Mesenteric fat pad (tissue), 1 donor: ENCODE results near the gene ACP7. TPM values are rescaled to one million over a fixed set of nuclear protein-coding genes. Genes with fewer than 3 reads are reported as not detected.
"Not testable (repeated sequence)": the region's sequence is repeated elsewhere in the genome, so short reads cannot be mapped to it uniquely, and the experiment has no call there.

Experiments
- DNase-seq: peaks from one replicate; pipeline ENCODE4 v3.0.0-alpha.2; 2020; ENCODE audit warnings: low spot score
- total RNA-seq: library from RNA; stranded (reverse); fragmentation: NEBNext Ultra II Directional; extraction: Animal tissue kit (Norgen Biotek cat#: 25700); gene quantifications from one replicate; pipeline ENCODE4 v1.2.1, GENCODE V29; 2021
- donor health status: DM: yes; HTN: yes; CAD: no.

ACP7 gene
- total RNA-seq, 1 donor from 2014 or later: not detected

DNA sequence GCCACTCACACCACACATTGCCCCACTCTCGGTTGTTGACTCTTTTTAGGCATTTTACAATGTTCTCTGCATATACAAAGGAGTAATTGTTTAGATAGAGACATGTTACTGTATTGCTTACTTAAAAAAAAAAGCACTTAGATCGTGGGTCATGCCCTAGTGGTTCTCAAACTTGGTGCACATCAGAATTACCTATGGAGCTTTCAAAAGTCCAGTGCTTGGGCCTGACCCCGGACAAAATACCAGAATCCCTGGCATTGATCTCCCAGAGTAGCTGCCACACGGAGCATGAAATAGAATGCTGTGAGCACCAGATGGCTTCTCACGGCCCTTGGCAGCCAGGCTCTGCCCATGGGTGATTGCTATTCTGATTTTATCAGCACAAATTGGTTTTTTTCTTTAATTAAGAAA lies 20.0 kb downstream of the ACP7 start:
- DNase-seq: no peak

DNA sequence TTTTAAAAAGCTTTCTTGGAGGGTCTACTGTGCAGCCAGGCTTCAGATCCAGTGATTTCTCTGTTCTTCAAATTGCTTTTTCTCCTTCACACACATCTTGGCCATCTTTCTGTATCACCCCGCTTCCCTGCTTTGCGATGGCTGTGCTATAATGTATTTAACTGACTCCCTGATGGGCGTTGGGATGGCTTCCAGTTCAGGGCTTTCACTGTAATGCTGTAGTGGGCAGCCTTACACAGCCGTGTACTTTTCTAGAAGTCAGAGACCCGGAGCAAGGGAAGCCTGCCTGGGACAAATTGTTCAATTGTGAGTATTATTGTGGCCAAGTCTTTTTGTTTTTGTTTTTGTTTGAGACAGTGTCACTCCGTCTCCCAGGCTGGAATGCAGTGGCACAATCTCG lies 22.0 kb downstream of the ACP7 start:
- DNase-seq: no peak

DNA sequence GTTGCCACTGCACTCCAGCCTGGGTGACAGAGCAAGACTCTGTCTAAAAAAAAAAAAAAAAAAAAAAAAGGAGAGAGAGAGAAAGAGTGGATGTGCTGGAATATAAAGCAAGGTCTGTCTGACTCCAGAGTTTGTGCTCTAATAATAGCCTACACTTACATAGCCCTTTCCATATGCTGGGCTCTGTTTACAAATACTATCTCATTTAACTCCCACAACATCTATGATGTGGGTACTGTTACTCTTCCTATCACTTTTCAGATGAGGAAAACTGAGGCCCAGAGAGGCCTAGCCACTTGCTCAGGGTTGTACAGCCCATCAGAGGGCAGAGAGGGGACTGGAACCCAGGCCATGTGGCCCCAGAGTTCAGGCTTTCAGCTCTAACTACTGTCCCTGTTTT lies 25.5 kb downstream of the ACP7 start:
- DNase-seq: no peak

DNA sequence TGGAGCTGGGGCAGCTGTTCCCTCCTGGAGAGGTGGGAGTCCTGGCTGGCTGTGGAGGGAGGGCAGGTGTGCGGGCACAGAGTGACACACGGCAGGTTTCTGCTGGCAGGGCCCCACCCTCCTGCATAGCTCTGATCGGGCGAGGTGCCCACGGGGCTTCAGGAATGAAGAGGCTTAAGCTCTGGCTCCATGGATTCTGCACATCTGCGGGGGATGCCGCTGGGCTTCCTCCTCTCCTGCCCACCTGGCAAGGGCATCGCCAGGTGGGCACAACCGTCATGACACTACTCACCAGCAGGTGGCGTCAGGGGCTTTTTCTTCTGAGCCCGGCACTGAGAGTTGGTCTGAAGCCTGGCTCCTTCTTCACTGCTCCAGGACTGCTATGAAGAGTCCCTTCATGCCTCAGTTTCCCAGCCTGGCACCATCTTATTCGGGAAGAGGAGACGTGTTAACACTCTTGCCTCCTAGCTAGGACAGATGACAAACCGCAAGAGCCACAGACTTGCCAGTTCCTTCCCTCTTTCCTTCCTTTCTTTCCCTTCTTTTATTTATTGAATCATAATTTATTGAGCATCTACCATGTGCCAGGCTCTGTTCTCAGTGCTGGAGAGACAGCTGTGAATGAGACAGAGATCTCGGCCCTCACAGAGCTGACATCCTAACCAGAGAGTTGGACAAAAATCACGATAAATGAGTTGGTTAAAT lies 26.2 kb downstream of the ACP7 start:
- no peak for DNase-seq

DNA sequence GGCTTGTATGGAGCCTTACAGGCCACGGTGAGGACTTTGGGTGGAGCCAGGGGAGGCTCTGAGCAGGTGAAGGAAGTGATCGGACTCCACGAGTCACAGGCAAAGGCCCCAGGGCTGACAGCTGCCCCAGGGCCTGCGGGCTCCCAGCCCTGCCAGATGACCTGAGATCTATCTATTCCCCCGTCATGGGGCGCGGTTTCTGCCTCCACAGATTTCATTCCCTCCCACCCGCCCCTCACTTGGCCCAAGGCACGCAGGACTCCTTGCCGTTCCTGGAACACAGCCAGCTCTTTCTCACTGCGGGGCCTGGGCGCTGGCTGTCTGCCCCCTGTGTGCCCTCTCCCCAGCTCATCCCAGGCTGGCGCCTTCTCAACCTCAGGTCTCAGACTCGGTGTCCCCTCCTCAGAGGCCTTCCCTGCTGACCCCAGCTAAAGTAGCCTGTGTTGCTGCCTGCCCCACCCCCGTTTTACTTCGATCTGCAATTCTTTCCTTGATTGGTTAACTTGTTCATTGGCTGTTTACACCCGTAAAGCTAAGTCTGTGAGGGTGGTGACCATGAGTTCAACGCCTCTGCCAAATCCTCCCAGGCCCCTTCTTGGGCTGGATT lies 27.5 kb downstream of the ACP7 start:
- DNase-seq: no peak

DNA sequence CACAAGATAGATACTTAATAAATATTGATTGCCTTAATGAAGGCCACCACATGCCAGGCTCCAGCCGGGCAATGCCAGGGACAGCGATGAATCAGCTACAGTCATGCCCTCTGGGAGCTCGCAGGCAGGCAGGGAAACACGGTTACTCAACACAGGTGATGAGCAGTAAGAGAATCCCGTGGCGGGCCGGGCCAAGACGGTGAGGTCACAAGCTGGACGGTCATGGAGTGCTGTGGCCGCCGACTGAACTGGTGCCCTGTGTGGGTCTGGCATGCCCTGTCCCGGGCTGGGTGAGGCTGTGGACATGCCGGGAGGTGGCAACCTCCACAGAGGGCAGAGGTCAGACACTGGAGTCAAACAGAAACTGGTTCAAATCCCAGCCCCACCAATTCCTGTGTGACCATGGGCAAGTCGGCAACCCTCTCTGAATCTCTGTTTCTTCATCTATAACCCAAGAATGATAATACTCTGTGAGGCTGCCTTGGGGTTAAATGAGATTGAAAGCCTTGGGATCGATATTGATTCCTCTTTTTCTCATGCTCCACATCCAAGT lies 28.2 kb downstream of the ACP7 start:
- no peak for DNase-seq

DNA sequence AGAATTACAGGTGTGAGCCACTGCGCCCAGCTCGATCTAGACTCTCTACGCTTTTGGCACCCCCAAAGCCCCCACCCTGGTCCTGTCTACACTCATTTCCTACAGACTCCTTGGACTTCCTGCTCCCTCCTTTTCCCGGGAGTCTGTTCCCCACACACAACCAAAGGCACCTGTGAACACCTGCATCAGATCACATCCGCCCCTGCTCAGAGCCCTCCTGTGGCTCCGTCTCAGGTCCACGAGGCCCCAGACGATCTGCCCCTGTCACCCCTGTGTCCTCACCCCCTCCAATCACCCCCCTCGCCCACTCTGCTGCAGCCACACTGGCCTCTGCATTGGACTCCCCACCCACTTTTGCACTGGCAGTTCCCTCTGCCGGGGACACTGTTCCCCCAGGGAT lies 29.0 kb downstream of the ACP7 start:
- DNase-seq: no peak

DNA sequence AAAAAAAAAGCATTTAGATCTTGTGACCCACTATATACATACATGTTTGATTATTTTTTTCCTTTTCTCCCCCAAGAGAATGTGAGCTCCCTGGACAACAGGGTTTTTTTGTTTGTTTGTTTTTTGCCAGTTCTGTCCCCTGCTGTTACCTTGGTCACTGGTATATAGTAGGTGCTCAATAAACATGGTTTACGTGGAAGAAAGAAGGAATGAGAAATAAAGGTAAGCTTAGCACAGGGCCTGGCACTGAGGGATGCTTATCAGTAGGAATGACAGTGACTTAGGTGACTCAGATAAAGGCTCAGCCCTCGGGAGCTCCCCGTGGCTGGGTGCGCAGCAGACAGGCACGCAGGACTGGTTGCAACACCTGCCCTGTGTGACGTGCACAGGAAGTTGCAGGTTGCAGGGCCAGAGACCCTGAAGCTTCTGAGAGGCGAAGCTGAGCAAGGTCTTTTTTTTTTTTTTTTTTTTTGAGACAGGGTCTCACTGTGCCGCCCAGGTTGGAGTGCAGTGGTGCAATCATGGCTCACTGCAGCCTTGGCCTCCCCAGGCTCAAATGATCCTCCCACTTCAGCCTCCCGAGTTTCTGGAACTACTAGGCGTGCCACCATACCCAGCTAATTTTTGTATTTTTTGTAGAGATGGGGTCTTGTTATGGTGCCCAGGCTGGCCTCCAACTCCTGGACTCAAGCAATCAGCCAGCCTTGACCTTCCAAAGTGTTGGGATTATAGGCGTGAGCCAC lies 31.1 kb downstream of the ACP7 start:
- no peak for DNase-seq

DNA sequence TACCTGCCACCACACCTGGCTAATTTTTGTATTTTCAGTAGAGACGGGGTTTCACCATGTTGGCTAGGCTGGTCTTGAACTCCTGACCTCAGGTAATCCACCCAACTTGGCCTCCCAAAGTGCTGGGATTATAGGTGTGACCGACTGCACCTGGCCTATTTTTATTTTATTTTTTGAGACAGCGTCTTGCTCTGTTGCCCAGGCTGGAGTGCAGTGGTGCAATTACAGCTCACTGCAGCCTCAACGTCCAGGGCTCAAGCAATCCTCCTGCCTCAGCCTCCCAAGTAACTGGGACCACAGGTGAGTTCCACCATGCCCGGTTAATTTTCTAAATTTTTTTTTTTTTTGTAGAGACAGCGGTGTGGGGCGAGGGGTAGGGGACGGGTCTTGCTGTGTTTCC lies 32.9 kb downstream of the ACP7 start:
- DNase-seq: not testable (repeated sequence)

DNA sequence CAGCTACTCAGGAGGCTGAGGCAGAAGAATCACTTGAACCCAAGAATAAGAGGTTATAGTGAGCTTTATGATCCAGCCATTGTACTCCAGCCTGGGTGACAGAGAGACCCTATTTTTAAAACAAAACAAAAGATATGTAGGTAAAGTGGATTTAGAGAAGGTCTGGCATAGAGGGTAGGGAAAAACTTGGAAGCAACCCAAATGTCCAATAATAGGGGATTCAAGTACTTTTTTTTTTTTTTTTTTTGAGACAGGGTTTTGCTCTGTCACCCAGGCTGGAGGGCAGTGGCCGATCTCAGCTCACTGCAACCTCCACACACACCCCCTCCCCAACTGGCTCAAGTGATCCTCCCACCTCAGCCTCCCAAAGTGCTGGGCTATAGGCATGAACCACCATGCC lies 35.7 kb downstream of the ACP7 start:
- no peak for DNase-seq

DNA sequence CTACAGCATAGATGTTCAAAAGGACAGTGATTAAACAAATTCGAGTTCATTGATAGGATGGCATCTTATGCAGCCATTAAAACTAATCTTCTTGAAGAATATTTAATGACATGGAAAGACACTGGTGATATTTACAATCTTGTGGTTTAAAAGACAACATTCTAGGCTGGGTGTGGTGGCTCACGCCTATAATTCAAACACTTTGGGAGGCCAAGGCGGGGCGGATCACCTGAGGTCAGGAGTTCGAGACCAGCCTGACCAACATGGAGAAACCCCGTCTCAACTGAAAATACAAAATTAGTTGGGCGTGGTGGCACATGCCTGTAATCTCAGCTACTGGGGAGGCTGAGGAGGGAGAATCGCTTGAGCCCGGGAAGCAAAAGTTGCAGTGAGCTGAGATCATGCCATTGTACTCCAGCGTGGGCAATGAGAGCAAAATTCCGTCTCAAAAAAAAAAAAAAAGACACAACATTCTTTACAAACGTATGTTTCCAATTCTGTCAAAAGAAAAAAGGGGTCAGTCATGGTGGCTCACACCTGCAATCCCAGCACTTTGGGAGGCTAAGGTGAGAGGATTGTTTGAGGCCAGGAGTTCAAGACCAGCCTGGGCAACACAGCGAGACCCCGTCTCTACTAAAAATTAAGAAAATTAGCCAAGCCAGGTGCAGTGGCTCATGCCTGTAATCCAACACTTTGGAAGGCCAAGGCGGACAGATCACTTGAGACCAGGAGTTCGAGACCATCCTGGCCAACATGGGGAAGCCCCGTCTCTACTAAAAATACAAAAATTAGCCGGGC lies 39.0 kb downstream of the ACP7 start:
- no peak for DNase-seq

DNA sequence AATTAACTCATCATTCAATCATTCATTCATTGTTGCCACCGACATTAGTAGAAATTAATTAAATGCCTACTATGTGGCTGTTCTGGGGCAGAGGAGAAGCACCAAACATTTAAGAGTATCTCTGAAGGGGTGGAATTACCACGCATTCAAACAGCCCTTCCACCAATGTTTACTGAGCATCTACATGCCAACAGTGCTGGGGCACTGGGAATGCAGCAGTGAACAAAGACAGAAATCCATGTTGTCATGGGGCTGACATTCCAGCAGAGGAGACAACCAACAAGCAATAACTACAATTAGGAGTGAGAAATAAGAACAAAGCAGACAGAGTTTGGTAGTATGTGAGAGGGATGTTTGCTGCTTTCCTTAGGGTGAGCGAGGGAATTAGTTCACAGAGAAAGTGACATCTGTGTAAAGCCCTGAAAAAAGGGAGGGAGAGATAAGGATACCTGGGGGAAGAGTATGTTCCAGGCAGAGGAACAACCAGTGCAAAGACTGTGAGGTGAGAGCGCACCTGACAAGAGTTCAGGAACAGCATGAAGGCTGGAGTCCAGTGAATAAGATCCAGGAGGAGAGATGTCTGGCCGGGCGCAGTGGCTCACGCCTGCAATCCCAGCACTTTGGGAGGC lies 40.1 kb downstream of the ACP7 start:
- DNase-seq: no peak

DNA sequence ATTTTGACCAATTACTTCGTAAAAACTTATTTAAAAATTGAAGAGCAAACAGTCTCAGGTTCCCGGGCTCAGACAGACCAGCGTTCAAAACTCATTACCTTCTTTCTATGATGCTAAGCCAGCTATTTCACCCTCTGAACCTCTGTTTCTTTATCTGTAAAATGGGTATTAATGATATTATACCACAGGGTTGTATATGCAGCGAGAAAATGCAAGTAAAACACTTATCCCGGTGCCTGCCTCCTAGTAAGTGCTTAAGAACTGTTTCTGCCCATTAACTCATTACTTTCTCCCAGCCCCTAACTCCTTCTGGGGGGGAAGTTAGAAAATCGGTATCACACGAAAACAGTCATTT lies 41.0 kb downstream of the ACP7 start:
- DNase-seq: no peak

DNA sequence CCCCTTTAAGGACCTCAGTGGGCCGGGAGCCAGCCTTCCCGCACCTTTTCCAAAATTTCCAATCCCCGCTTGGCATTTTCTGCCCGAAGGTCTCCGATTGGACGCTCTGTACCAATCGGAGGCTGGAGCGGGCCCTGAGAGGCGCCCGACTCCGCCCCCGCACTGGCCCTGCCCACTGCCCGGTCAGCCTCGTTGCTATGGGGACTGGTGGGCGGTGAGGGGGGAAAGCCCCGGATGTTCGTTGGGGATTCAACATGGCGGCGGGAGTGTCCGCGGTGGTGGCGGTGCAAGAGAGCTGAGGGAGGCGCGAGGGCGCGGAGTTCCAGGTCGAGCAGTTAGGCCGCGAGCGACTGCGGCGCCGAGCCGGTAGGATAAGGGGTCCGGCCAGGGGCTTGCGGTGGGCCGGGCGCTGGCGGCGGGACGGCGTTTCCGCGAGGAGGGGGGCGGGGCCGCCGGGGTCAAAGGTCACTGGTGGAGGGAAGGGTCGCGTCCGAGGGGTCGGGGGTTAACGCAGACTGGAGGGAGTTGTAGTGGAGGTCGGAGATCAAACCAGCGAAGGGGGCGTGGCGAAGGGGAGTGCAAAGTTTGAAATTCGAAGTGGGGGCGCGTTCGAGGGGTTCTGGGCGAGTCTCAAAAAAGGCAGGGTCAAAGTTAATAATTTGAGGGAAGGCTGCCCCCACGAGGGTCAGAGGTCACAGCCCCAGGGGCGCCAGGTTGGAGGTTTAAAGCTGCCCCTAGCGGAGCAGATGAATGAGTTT lies 41.6 kb downstream of the ACP7 start, which contains the start of gene PAK4:
Gene PAK4, plus strand, starts transcription at position 233 of the 758 bp plus-strand sequence. CDS start 43,768 bp downstream, outside the sequence.
- peak; percentile 98 for DNase-seq

DNA sequence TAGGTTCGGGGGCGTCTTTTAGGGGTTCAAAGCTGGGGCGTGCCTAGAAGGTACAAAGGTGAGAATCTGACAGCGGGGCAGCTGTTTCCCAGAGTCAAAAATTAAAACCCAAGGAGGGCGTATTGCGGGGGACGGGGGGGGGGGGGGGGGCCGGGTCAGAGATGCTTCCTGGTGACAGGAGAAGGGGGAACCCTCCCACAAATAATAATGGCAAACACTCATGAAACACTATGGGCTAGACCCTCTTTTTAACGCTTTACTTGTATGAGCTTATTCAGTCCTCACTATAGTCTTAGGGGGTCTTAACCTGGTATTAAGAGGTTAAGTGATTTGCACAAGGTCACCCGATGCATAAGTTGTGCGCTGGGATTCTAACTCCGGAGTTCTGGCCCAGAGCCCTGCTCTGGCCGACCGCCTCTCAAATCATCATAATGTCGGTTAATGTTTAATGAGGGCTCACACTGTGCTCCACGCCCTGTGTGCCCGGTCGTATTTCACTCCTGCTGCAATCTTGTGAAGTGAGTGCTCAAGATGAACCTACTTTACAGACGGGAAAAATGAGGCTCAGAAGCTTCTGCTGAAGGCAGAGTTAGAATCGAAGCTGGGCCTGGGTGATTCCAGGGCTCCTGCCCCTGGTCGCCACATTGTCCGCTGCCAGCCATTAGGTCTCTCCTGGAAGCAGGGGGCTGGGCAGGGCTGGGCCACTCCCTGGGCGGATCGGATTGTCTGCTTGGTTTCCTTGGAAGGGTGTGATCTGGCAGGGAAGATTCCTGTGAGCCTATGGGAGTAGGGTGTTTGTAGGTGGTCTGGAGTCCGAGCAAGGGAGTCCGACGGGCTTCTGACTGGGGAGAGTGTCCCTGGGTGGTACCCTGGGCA lies 42.4 kb downstream of the ACP7 start:
- no peak for DNase-seq

DNA sequence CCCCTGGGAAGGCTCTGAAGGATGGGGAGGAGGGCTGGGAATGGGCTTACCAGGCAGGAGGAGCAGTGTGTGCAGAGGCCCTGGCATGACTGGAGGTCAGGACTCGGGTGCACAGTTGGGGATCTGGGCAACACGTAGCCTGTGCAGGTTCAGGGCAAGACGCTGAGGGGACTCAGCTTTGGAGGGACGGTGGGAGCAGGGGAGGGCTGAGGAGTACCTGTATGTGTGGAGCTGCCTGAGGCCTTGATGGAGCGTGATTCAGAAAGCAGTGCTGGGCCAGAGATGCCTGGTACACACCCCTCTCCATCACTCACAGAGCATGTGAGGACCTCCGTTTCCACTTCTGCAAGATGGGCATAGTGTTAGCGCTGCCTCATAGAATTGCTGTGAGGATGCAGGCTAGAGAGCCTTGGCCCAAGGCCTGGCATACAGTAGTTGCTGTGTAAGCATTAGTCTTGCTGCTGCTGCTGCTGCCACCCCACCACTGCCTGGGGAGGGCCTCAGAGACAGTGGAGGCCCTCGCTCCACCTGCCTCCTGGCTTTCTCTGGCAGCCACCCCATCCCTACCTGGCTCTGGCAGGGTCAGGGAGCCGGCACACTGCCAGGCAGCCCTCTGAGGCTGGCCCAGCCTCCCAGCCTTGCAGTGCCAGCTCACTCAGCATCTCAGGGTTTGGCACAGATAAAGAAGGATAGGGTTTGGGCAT lies 43.8 kb downstream of the ACP7 start:
- no peak for DNase-seq

DNA sequence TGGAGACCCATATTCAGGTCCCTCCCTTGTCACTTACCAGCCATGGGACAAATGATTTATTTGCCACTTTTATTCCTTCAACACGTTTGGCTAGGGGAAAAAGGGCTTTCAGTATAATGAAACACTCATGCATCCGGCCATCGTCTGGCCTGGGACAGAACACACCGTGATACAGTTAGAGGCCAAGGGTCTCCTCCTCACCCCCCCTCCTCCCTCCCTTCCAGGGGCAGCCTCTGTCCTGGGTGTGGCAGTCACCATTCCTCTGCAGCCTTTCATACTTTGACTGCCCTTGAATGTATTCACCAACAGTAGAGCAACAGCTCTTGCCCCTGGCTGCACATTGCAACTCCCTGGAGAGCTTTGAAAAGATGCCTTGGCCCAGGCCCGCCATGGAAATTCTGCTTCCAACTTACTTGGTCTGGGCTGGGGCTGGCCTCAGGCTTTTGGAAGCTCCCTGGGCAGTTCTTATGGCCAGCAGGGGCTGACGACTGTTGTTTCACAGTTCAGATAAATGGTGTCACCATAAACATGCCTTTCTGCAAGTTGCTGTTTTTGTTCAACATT lies 44.4 kb downstream of the ACP7 start:
- no peak for DNase-seq

DNA sequence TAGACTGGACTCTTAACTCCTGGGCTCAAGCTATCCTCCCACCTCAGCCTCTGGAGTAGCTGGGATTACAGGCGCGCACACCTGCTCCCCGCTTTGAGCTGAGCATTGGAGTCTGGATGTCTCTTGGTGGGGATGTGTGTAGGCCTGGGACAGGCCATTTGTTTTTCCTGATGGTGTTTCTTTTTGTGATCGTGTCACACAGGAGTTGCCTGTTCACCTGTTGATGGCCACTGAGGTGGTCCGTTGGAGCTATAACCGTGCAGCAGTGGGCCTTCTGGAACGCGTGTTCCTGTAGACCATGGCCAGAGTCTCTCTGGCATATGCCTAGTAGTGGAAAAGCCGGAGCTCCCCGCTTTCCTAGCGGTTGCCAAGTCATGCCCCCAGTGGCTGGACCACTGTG lies 44.9 kb downstream of the ACP7 start:
- no peak for DNase-seq
